Upper lobe of right lung (tissue), 1 donor: ENCODE data around the gene INSIG2. TPM values are rescaled to one million over a fixed set of nuclear protein-coding genes. Genes with fewer than 3 reads are reported as not detected.

ENCODE experiments used
- ATAC-seq: fragments of 200-7000 bp; cut with Tn5 transposase; one replicate; pipeline ENCODE4 v1.9.1; 2020; ENCODE audit warnings: mild to moderate bottlenecking, moderate library complexity
- DNase-seq: peaks from one replicate; pipeline ENCODE4 v3.0.0-alpha.2; 2020
- H3K27ac ChIP-seq: fragments of 200-600 bp; one replicate; pipeline ENCODE4 v1.8.0; 2022
- H3K27me3 ChIP-seq: fragments of 200-600 bp; one replicate; pipeline ENCODE4 v1.8.0; 2022; ENCODE audit warnings: mild to moderate bottlenecking
- H3K36me3 ChIP-seq: fragments of 200-600 bp; one replicate; pipeline ENCODE4 v1.8.0; 2022
- H3K4me1 ChIP-seq: fragments of 200-600 bp; one replicate; pipeline ENCODE4 v1.8.0; 2022
- H3K4me3 ChIP-seq: fragments of 200-600 bp; one replicate; pipeline ENCODE4 v1.8.0; 2022; ENCODE audit warnings: mild to moderate bottlenecking
- H3K9me3 ChIP-seq: fragments of 200-600 bp; one replicate; pipeline ENCODE4 v1.8.0; 2022
- CTCF ChIP-seq: fragments of 200-600 bp; IDR thresholded peaks from one replicate; pipeline ENCODE4 v1.8.0; 2022; ENCODE audit warnings: antibody characterized with exemption
- intact Hi-C: fragments of 100-400 bp; cut with DNase I; formaldehyde crosslinking; loops from one replicate; pipeline ENCODE4 v1.11.0; 2022
- total RNA-seq: library from RNA; stranded (reverse); fragmentation: NEBNext Ultra II Directional; extraction: Animal tissue kit (Norgen Biotek cat#: 25700); gene quantifications from one replicate; pipeline ENCODE4 v1.2.1, GENCODE V29; 2021
- donor health status: DM: no; HTN: yes; CAD: no; lungs with severe emphysema.

The INSIG2 gene
- total RNA-seq, 1 donor from 2014 or later, result 42.0 TPM

DNA sequence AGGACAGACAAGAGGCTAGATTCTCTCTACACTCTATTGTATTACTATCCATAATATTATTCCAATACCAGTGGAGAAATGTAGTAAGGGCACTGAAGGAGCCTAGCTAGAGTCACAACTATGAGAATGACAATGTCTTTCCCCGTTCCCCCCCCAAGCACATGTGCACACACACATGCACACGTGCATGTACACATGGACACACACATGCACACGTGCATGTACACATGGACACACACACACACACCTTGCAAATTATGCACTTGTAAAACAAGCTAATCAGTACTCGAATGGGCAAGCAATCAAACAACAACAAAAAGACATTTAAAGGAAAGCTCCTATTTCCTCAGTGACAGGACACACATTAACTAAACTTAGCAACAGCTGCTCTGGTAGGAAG lies 65.2 kb downstream of the INSIG2 start:
- Histone ChIP-seq H3K27me3 (no peaks in the 10 kb centered on the region), H3K4me1 (no peaks in the 10 kb centered on the region)
- intact Hi-C loops, result no loop called here

DNA sequence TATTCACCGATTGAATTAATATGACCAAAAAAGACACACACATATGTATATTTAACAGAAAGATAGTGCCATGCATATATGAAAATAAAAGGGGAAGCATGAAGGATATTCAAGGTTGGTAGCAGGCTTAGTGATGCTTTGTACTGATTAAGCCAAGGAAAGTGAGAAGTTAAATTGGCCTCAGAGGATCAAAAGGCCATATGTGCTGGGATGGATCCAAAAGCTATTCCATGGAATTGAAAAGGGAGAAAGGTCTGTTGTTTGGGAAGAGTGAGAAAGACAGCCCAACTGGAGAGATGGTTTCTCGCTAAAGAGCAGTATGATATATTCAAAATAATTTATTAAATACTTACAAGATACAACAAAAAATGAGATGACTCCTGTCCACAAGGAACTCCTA lies 65.9 kb downstream of the INSIG2 start:
- Histone ChIP-seq H3K9me3 (peaks cover 4% of the 10 kb centered on the region), H3K27ac (no peak overlapping the region), H3K27me3 (no peaks in the 10 kb centered on the region), H3K4me3 (no peak overlapping the region), H3K36me3 (no peaks in the 10 kb centered on the region), H3K4me1 (no peaks in the 10 kb centered on the region)
- no peak for ATAC-seq
- DNase-seq, result no peak
- intact Hi-C loops, result no loop called here
- TF ChIP-seq CTCF, result no peak

More for the DNA sequence above, 65.2 kb downstream of the INSIG2 start:
- no peak overlapping the region for H3K4me3 ChIP-seq
- H3K9me3 ChIP-seq, result peaks cover 4% of the 10 kb centered on the region
- no peak for TF ChIP-seq CTCF
- DNase-seq (no peak), ATAC-seq (no peak)
- no peaks in the 10 kb centered on the region for H3K36me3 ChIP-seq
- no peak overlapping the region for H3K27ac ChIP-seq

Other genes starting within 250 kb of the INSIG2 start
- gene CCDC93, start 74.4 kb upstream of the INSIG2 start, total RNA-seq, result 37.8 TPM